Pulmonary artery endothelial cell (primary cell): ENCODE data around the gene DNAJC18. TPM values are rescaled to one million over a fixed set of nuclear protein-coding genes. Genes with fewer than 3 reads are reported as not detected.
"Not testable (repeated sequence)": the region's sequence is repeated elsewhere in the genome, so short reads cannot be mapped to it uniquely, and the experiment has no call there.

ENCODE experiments used
- DNase-seq: peaks from one replicate; pipeline ENCODE4 v3.0.0-alpha.2; 2011; ENCODE audit warnings: low read depth, low spot score
- total RNA-seq: library from RNA; depleted of rRNA; stranded (reverse); fragments of >200 nt; gene quantifications from 2 replicates; pipeline ENCODE4 v1.2.3, GENCODE V29; 2014

The DNAJC18 gene
- total RNA-seq, 1 donor from 2014 or later = 5.9 TPM

DNA sequence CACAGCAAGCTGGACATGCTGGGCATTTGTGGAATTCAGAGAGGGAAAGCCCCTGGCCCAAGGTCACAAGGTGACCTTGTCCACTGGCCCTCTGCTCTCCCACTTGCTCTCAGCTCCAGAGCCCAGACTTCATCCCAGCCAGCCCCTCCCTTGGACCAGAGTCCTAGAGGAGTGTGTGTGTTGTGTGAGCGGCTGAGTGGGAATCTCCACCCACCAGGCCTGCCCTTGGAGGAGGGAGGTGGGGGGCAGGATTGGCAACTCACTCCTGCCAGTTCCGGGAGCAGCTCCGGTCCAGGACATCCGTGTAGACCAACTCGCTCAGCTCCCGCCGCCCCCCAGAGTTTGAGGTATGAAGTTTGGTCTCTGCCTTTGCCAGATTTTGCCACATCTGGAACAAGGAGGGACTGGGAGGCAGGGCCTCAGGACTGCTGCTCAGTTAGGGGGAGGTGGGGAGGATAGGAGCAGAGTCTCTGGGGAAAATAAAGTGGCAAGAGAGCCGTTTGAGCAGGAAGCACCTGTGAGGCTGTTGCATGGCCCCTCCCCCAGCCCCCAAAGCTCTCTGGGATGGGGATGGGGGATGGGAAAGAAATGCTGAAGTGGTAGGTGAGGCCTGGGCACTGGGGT, 51.0 kb downstream of the DNAJC18 start:
- DNase-seq = no peak

GRCh38 chr5:139387611-139388197, 51.6 kb downstream of the DNAJC18 start:
- DNase-seq = no peak

GRCh38 chr5:139386956-139387355, 52.4 kb downstream of the DNAJC18 start:
- DNase-seq = not testable (repeated sequence)

DNA sequence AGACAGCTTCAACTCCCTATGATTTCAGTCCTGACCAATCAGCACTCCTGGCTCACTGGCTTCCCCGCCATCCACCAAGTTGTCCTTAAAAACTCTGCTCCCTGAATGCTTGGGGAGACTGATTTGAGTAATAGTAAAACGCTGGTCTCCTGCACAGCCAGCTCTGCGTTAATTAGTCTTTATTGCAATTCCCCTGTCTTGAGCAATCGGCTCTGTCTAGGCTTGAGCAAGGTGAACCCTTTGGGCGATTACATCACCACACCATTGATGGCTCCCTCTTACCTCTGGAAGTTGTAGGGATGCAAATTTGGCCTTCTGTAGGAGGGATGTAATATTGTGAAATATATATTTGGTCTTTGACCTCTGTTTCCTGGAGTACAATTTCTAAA, 53.3 kb downstream of the DNAJC18 start:
- no peak for DNase-seq

GRCh38 chr5:139385061-139386049, 54.0 kb downstream of the DNAJC18 start:
- no peak for DNase-seq

GRCh38 chr5:139384591-139385051, 54.7 kb downstream of the DNAJC18 start:
- DNase-seq = no peak

DNA sequence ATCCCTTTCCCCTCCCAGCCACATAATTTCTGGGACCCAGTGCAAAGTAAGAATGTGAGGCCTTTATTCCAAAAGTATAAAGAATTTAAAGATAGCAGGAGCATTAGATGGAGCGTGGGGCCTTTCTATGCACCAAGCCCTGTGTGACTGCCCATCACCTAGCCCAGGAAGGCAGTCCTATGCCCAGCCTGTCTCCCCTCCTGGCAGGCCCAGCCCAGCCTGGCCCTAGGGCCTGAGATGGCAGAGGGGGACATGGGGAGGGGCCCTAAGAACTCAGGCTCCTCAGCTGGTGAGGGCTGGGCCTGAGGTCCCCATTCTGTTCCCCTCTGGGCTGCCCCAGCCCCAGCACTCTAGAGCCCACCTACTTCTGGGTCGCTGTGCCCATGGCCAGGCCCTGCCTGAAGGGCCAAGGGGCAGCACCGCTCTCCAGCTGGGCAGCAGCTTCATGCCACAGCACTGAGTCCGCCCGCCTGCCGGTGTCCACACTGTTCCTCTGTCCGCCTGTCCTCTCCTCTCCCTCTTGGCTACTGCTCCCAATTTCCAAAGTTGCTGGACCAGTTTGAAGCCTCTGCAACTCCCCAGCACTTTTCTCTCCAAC, 55.2 kb downstream of the DNAJC18 start:
- DNase-seq = no peak

DNA sequence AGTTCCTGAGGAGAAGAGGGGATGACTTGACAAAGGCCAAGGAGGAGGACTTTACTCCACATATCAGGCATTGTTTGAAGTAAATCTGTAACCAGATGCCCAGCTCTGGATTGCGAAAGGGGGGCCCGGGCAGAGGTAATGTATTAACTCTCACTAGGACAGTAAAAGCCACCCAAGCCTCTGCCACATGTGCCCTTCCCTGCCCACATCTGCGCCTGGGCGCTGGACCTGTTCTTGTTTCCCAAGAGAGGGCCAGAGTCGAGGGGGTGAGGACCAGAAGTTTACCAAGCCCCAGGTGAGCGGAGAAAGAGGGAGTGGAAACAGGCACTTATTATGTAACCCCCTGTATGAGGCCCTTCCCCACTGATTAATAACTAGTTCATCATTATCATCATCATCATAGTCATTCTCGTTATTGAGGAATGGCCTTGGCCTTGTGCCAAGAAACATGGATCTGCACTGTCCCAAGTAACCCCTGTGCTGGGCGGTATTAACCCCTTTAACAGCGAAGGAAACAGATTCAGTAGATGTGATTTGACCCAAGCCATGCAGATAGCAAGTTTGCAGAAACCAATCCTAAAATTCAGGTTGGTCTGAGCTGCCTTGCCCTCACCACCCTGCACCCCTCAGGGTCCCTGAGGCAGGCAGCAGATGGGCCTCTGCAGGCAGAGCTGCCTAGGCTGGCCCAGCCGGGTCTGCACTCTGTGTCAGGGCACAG, 55.9 kb downstream of the DNAJC18 start, which contains the start of gene SLC23A1:
TSS of gene SLC23A1 (minus strand) at position 23 of the 718 bp plus-strand sequence. CDS start 44 bp downstream, outside the sequence.
- no peak for DNase-seq

- DNase-seq = no peak
Observed at GRCh38 chr5:139382807-139383206, 56.5 kb downstream of the DNAJC18 start.

GRCh38 chr5:139381837-139382761, 57.2 kb downstream of the DNAJC18 start:
- DNase-seq = no peak

DNA sequence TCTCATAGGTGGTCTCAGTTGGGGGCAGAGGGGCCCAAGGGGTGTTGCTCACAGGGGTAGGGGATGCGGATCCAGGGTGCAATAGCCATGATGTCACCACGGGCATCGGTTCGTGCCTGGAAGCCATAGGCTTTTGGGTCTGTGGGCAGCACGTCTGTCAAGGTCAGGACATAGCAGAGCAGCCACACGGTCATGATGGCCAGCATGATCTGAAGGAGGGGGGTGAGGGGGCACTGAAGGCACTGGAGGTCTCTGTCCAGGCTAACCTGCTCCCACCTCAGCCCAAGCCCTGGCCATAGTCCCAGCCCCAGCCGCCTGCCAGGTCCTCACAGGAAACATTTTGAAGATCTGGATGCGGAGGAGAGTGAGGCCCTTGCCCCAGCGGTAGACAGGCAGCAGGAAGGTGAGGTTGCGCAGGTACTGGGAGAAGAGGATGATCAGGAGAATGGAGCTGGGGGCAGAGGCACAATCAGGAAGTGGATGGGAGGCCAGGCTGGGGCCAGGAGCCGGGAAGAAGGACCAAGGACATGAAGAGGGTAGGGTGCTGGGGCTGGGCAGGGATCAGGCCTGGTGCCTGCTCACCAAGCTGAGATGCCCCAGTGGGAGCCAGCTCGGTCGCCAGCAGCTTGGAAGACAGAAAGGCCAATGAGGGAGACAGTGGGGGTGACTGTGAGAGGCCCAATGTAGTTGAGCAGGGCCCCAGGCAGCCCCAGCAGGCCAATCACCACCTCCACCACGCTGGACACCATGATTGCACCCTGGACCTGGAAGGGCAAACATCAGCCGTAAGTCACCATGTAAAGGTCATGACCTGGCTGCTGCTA, 59.5 kb downstream of the DNAJC18 start:
- no peak for DNase-seq

- no peak for DNase-seq
Observed at GRCh38 chr5:139378941-139379361, 60.4 kb downstream of the DNAJC18 start.

- DNase-seq = no peak
Observed at GRCh38 chr5:139378101-139378825, 61.1 kb downstream of the DNAJC18 start.

- DNase-seq = no peak
Observed at GRCh38 chr5:139377226-139377625, 62.1 kb downstream of the DNAJC18 start.

DNA sequence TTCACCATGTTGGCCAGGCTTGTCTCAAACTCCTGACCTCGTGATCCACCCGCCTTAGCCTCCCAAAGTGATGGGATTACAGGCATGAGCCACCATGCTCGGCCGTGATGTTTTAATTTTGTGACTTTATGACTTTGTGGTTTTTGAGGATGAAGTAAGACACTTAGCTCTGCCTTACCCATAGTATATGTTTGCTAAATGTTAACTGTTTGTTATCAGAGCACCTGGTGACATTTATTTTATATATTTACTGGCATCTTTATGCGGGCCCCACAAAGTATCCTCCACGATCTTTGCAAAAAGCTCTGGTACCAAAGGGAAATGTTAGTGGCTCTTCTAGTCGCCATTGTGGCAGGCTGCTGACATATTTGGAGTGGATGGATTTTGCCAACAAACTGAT, 63.0 kb downstream of the DNAJC18 start:
- DNase-seq = no peak

- DNase-seq = no peak
Observed at GRCh38 chr5:139374909-139375308, 64.4 kb downstream of the DNAJC18 start.

DNA sequence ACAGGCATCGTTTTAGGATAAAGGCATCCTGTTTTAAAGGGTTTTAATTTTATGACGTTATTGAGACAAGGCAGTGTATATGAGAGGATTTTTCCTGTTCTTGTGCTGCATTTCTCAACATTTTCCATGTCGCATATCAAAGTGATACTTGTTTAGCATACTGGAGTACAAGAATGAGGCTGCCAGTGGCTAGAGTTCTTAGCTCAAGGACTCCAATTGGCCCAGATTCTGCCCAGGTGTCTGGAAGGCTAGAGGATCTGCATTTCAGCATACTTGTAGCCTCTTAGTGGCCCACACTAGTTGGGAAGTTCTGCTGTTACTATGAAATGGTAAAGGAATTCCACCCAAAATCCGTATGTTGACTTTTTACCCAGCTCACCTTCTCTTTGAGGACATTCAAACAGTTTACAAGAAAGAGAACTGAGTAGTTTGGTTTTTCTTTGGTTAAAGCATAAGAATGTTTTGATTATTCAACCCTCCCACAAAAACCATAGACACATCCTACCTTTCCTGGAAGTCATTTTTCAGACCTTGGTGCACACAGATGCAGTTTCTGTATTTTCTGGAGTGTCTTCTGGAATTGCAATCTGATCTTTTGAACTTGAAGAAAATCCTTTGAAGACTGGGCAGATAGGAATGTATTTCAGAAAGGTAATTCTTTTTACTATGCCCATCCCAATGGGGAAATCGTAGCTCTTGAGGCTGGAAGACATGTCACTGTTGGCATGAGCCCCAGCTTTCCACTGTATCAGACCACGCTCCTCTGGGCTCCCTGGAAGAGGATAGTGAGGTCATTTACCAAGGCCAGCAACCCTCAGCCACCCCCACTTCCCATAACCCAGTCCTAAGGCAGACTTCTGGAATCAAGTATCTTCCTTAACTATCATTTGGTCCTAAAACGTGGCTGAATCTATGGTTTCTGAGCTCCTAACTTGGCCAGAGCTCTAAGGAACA, 67.6 kb downstream of the DNAJC18 start:
- no peak for DNase-seq
